Measurements from ENCODE around the gene PAX8.

The PAX8 gene

DNA sequence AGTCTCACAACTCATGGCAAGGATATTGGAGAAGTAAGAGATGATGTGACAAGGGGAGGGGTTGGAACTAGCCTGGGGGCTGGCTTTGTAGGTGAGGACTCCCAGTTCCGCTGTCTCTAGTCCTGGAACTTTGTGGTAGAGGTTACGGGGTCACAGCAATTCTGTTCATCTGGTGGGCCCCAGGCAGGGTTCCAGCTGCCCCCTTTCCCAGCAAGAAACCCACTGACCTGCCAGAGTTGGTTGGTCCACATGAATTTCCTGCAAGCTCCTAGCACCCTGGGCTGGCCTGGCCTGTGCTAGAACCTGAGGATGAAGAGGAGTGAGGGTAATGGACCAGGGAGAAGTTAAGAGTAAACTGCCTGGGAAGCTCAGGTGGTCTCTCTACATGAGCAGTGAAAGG is 63.7 kb downstream of the PAX8 start:
- Histone ChIP-seq H3K9ac (ENCODE audit: low read length) (no peak overlapping the region), H3K27me3 (ENCODE audit: control insufficient read depth in 1 of 2, insufficient read depth in 2 of 2, low read length in 2 of 2) (no peaks in the 10 kb centered on the region), H3K4me1 (ENCODE audit: insufficient read depth, low read length) (peaks cover 17% of the 10 kb centered on the region), H3K36me3 (ENCODE audit: insufficient read depth, low read length) (no peaks in the 10 kb centered on the region), H3K27ac (ENCODE audit: low read depth, low read length) (no peak overlapping the region), H3K4me3 (ENCODE audit: low read depth in 1 of 2, low read length in 2 of 2) (no peak overlapping the region), H3K9me3 (ENCODE audit: low read length) (no peaks in the 10 kb centered on the region)

DNA sequence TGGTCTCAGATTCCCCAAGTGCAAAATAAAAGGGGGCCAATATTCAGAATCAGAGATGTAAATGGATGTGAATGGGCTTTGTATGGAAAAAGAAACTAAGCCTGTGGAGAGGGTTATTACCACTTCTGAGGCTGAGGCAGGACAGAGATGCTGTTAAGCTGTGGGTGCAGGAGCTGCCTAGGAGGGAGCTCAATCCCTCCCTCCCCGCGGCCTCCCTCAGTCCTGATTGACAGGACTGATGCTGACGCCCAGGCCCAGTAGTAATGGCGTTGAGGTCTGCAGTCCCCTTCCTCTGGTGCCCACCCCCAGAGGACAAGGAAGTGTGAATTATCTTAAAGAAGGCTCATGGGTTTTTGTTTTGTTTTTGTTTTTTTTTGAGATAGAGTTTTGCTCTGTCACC is 64.6 kb downstream of the PAX8 start:
- Histone ChIP-seq H3K36me3 (ENCODE audit: insufficient read depth, low read length) (no peaks in the 10 kb centered on the region), H3K4me3 (ENCODE audit: low read depth in 1 of 2, low read length in 2 of 2) (no peak overlapping the region), H3K27me3 (ENCODE audit: control insufficient read depth in 1 of 2, insufficient read depth in 2 of 2, low read length in 2 of 2) (no peaks in the 10 kb centered on the region), H3K9me3 (ENCODE audit: low read length) (no peaks in the 10 kb centered on the region), H3K27ac (ENCODE audit: low read depth, low read length) (no peak overlapping the region), H3K4me1 (ENCODE audit: insufficient read depth, low read length) (peaks cover 17% of the 10 kb centered on the region), H3K9ac (ENCODE audit: low read length) (no peak overlapping the region)

DNA sequence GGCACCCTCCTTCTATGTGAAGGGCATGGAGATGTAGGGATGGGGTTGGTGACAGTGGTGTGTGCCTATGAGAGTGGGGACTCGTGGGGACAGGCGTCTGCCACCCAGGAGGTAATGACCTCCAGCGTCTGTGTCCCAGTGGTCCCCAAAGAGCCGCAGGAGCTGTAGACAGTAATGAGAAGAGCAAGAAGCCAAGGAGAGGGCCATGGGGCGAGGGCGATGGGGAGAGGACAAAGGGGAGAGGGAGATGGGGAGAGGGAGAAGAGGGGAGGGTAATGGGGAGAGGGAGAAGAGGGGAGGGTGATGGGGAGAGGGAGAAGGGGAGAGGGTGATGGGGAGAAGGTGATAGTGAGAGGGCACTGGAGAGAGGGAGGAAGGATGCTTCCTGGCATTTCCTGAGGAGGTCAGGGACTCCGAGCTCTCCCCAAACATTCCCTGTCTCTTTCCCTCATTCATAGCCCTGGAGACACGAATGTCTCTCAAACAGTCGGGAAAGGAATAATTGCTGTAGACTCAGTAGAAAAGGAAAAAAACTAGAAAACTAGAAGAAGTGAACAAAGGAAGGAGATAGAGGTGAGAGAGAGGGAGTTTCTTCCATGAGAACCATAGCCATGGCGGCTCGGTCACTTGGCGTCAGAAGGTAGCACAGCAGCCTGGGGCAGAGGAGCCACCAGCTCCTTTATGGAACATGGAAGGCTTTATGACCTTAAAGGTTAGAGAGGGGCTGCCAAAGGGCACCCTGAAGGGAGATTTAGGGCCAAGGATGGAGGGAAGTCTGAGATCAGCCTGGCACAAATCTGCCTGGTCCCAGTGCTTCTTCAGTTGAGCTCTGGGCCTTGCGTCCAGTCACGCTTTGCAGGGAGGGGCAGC is 65.4 kb downstream of the PAX8 start:
- Histone ChIP-seq H3K9ac (ENCODE audit: low read length) (no peak overlapping the region), H3K4me1 (ENCODE audit: insufficient read depth, low read length) (peaks cover 17% of the 10 kb centered on the region), H3K4me3 (ENCODE audit: low read depth in 1 of 2, low read length in 2 of 2) (no peak overlapping the region), H3K27ac (ENCODE audit: low read depth, low read length) (no peak overlapping the region), H3K27me3 (ENCODE audit: control insufficient read depth in 1 of 2, insufficient read depth in 2 of 2, low read length in 2 of 2) (no peaks in the 10 kb centered on the region), H3K9me3 (ENCODE audit: low read length) (no peaks in the 10 kb centered on the region), H3K36me3 (ENCODE audit: insufficient read depth, low read length) (no peaks in the 10 kb centered on the region)

DNA sequence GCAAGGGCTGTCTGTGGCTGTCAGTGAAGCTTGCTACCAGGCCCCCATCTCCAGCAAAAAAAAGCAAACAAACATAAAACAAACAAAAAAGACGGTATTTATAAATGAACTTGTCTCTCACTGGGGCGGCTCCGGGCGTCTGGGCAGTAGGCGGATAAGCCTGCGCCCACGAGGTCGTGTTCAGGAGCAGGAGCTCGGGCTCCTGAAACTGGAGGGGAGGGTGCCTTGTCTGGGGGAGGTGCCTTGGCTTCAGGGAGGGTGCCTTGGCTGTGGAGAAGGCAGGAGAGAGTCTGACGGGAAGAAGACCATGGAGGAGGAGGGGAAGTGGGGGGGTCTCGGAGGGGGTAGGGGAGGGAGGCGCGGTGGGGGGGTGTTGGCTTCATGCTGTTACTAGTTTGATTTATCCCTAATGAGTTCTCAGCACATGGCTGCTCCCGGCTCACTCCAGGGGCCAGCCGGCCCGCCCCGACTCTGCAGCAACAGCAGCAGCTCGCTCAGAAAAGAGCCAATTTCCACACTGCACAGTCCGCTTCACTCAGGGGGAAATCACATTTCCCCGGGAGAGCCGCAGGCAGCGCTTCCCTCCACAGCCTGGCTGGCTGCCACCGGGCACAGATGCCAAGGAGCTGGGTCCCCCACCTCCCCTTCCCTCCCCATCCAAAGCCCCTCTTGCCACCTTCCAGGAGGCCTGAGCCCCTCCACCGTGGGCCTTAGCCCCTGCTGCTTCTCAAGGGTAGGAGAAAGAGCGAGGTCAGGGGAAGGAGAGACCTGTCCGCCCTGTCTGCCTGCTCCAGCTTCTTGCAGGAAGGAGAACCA is 66.3 kb downstream of the PAX8 start:
- Histone ChIP-seq H3K4me3 (ENCODE audit: low read depth in 1 of 2, low read length in 2 of 2) (no peak overlapping the region), H3K27ac (ENCODE audit: low read depth, low read length) (no peak overlapping the region), H3K9me3 (ENCODE audit: low read length) (no peaks in the 10 kb centered on the region)

DNA sequence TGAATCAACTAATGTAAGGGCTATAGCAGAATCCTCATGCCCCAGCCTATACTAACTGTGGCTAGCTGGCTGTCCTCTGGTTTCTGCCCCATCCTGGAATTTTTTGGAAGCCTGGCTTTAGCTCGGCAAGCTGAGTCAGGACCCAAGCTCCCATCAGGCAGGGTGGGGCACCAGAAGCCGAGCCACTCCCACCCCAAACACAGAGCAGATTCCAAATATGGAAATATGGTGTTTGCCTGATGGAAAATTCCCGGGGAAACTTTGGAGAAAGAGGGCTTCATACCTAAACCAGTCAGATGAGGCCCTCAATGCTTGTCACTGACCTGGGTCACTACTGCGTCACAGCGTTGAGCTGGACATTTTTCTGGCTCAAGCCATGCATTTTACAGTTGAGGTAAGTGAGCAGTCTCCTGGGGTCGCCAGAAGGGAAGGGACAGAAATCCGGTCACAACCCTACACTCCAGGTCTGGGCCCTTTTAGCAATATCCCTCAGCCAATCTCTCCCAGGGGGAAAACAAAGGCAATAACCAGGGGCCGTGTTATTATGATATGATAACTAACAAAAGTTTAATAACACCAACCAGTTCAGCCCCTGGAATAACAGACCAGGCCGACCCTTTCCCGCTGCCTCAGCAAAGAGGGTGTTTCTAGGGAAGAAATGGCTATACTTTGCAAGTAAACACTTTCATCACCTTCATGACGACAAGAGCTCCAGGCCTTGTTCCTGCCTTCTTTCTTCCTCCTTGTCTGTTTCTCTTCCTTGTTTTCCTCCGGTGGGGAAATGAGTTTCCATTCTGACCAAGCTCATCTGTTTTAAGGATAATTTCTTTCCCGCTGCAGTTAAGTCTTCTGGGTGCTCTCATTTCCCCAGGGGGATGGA is 67.3 kb downstream of the PAX8 start:
- no peaks in the 10 kb centered on the region for H3K36me3 ChIP-seq (ENCODE audit: insufficient read depth, low read length)
- no peaks in the 10 kb centered on the region for H3K27me3 ChIP-seq (ENCODE audit: control insufficient read depth in 1 of 2, insufficient read depth in 2 of 2, low read length in 2 of 2)
- no peak overlapping the region for H3K27ac ChIP-seq (ENCODE audit: low read depth, low read length)
- no peak overlapping the region for H3K4me3 ChIP-seq (ENCODE audit: low read depth in 1 of 2, low read length in 2 of 2)
- no peak overlapping the region for H3K9ac ChIP-seq (ENCODE audit: low read length)
- peaks cover 17% of the 10 kb centered on the region for H3K4me1 ChIP-seq (ENCODE audit: insufficient read depth, low read length)
- H3K9me3 ChIP-seq (ENCODE audit: low read length), result no peaks in the 10 kb centered on the region

More for the DNA sequence above, 66.3 kb downstream of the PAX8 start:
- H3K9ac ChIP-seq (ENCODE audit: low read length), result no peak overlapping the region
- peaks cover 17% of the 10 kb centered on the region for H3K4me1 ChIP-seq (ENCODE audit: insufficient read depth, low read length)
- H3K36me3 ChIP-seq (ENCODE audit: insufficient read depth, low read length), result no peaks in the 10 kb centered on the region
- H3K27me3 ChIP-seq (ENCODE audit: control insufficient read depth in 1 of 2, insufficient read depth in 2 of 2, low read length in 2 of 2), result no peaks in the 10 kb centered on the region

DNA sequence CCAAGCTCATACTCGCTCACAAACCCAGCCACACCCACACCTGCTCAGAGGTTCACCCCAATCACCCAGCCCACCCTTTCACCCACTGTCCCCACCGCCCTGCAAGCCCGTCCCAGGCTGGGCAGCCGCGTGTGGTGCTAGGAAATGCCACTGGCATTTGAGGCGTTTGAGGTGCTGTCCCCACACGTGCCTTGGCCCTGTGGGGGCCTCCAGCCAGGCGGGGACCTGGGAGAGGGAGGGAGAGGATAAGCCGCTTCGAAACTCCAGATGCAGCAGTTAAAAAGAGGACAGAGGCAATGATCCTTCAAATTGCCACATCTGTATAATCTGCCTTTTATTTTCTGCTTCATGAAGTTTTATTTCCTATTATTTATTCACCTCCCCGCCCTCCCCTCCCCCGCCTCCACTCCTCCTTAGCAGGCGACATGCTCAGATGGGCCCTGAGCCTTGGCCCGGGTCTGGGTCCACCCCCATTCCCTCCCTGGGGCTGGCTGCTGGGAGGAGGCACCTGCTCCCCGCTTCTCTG is 69.0 kb downstream of the PAX8 start:
- H3K9ac ChIP-seq (ENCODE audit: low read length), result no peak overlapping the region
- H3K36me3 ChIP-seq (ENCODE audit: insufficient read depth, low read length), result no peaks in the 10 kb centered on the region
- no peaks in the 10 kb centered on the region for H3K9me3 ChIP-seq (ENCODE audit: low read length)
- H3K27me3 ChIP-seq (ENCODE audit: control insufficient read depth in 1 of 2, insufficient read depth in 2 of 2, low read length in 2 of 2), result no peaks in the 10 kb centered on the region
- H3K27ac ChIP-seq (ENCODE audit: low read depth, low read length), result no peak overlapping the region
- no peak overlapping the region for H3K4me3 ChIP-seq (ENCODE audit: low read depth in 1 of 2, low read length in 2 of 2)
- peaks cover 17% of the 10 kb centered on the region for H3K4me1 ChIP-seq (ENCODE audit: insufficient read depth, low read length)

DNA sequence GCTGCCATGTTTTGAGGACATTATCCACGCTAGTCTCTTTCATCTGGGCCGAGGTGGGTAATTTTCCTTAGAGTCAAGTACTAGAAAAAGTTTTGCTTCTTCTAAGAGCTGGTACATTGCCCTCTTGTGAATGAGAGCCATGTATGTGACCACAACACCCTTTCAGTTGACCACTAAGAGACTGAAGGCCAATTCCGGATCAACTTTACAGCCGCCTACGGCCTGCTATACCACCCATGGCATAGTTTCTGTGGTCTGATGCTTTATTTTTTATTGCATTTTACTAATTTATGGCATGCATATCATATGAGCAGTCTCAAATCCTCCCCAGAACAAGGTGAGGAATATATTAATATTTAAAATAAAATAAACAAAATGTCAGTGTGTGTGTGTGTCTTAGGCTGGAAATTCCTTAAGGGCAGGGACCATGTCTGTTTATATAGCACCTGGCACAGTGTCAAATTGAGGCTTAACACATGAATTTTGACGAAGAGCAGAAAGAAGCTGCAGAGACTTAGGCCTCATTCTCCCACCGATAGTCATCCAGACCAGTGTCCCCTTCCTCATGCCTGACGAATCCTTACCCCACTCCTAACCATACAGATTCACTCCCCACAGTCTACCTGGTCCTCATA is 69.6 kb downstream of the PAX8 start:
- Histone ChIP-seq H3K4me3 (ENCODE audit: low read depth in 1 of 2, low read length in 2 of 2) (no peak overlapping the region), H3K36me3 (ENCODE audit: insufficient read depth, low read length) (no peaks in the 10 kb centered on the region), H3K9me3 (ENCODE audit: low read length) (no peaks in the 10 kb centered on the region), H3K4me1 (ENCODE audit: insufficient read depth, low read length) (peaks cover 17% of the 10 kb centered on the region), H3K27ac (ENCODE audit: low read depth, low read length) (no peak overlapping the region), H3K9ac (ENCODE audit: low read length) (no peak overlapping the region), H3K27me3 (ENCODE audit: control insufficient read depth in 1 of 2, insufficient read depth in 2 of 2, low read length in 2 of 2) (no peaks in the 10 kb centered on the region)

DNA sequence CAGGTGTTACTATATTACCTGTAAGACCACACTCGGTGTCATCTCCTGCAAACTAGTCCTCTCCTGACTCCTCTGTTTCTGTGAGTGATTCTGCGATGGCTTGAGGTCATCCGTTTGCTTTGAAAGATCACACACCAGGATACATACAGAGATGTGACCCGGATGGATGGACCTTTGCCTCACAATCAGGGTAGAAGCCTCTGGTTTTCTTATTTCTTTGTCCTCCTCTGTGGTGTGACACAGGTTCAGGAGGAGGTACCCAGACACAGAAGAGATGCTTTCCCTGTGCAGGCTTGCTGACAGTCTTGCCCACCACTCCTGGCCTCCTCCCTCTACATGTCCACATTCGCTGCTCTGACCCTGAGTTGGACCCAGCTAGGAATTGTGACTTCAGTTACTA is 70.3 kb downstream of the PAX8 start:
- H3K27ac ChIP-seq (ENCODE audit: low read depth, low read length), result no peak overlapping the region
- H3K36me3 ChIP-seq (ENCODE audit: insufficient read depth, low read length), result no peaks in the 10 kb centered on the region
- H3K9me3 ChIP-seq (ENCODE audit: low read length), result no peaks in the 10 kb centered on the region
- H3K9ac ChIP-seq (ENCODE audit: low read length), result no peak overlapping the region
- no peaks in the 10 kb centered on the region for H3K27me3 ChIP-seq (ENCODE audit: control insufficient read depth in 1 of 2, insufficient read depth in 2 of 2, low read length in 2 of 2)
- no peak overlapping the region for H3K4me3 ChIP-seq (ENCODE audit: low read depth in 1 of 2, low read length in 2 of 2)
- peaks cover 17% of the 10 kb centered on the region for H3K4me1 ChIP-seq (ENCODE audit: insufficient read depth, low read length)

DNA sequence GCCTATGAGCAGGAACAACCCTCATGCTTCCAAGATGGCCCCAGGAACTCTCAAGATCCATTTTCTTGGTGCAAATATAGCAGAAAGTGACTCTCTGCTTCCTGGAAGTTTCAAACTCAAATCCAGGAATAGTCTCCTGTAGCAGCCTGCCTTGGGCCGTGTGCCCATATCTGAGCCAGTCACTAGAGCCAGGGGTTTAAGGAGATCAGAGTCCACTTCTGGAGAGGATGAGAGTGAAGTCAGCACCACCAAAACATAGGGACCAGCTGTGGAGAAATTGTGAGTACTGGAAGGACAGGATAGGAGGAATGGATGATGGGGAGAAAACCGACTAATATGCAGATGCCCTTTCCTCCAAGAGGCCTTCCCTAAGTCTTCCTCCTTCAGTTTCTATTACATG is 71.7 kb downstream of the PAX8 start:
- Histone ChIP-seq H3K27ac (ENCODE audit: low read depth, low read length) (no peak overlapping the region), H3K9me3 (ENCODE audit: low read length) (no peaks in the 10 kb centered on the region), H3K27me3 (ENCODE audit: control insufficient read depth in 1 of 2, insufficient read depth in 2 of 2, low read length in 2 of 2) (no peaks in the 10 kb centered on the region), H3K9ac (ENCODE audit: low read length) (no peak overlapping the region), H3K36me3 (ENCODE audit: insufficient read depth, low read length) (no peaks in the 10 kb centered on the region), H3K4me3 (ENCODE audit: low read depth in 1 of 2, low read length in 2 of 2) (no peak overlapping the region), H3K4me1 (ENCODE audit: insufficient read depth, low read length) (peaks cover 15% of the 10 kb centered on the region)

DNA sequence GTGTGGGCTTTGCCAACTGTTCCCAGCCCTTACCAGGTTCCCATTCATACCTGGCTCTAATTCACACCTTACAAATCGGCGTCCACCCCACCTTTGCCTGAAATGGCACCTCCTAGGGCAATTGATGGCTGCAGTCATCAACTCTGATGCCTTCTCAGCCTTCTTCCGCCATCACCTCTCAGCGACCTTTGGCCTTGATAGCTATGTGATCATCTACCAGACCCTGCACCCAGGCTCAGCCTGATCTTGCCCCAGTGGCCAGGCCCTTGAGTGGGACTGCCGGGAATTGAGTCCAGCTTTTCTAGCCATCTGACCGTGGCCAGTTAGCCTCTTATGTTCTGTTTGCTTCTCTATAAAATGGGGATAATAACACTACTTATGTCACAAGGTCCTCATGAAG is 72.5 kb downstream of the PAX8 start:
- Histone ChIP-seq H3K9me3 (ENCODE audit: low read length) (no peaks in the 10 kb centered on the region), H3K4me3 (ENCODE audit: low read depth in 1 of 2, low read length in 2 of 2) (no peak overlapping the region), H3K4me1 (ENCODE audit: insufficient read depth, low read length) (peaks cover 7% of the 10 kb centered on the region), H3K27me3 (ENCODE audit: control insufficient read depth in 1 of 2, insufficient read depth in 2 of 2, low read length in 2 of 2) (no peaks in the 10 kb centered on the region), H3K36me3 (ENCODE audit: insufficient read depth, low read length) (no peaks in the 10 kb centered on the region), H3K27ac (ENCODE audit: low read depth, low read length) (no peak overlapping the region), H3K9ac (ENCODE audit: low read length) (no peak overlapping the region)

Data from muscle layer of colon (tissue), 2 donors.